Measurements from ENCODE around the gene SPOCD1.

- TF ChIP-seq EZH2phosphoT487 (IDR thresholded peaks at IDR 0.05; ENCODE audit: borderline replicate concordance, low read depth): no peak
- no peak for TF ChIP-seq CTCF (IDR thresholded peaks at IDR 0.05)
- no peak for TF ChIP-seq POLR2AphosphoS5 (IDR thresholded peaks at IDR 0.05; ENCODE audit: low read depth, low read length)
- no peak for TF ChIP-seq GABPA (IDR thresholded peaks at IDR 0.05; ENCODE audit: low read depth)
- no peak for TF ChIP-seq JUND (IDR thresholded peaks at IDR 0.05)
- TF ChIP-seq, protein P1, sequence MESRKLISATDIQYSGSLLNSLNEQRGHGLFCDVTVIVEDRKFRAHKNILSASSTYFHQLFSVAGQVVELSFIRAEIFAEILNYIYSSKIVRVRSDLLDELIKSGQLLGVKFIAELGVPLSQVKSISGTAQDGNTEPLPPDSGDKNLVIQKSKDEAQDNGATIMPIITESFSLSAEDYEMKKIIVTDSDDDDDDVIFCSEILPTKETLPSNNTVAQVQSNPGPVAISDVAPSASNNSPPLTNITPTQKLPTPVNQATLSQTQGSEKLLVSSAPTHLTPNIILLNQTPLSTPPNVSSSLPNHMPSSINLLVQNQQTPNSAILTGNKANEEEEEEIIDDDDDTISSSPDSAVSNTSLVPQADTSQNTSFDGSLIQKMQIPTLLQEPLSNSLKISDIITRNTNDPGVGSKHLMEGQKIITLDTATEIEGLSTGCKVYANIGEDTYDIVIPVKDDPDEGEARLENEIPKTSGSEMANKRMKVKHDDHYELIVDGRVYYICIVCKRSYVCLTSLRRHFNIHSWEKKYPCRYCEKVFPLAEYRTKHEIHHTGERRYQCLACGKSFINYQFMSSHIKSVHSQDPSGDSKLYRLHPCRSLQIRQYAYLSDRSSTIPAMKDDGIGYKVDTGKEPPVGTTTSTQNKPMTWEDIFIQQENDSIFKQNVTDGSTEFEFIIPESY (IDR thresholded peaks at IDR 0.05; ENCODE audit: borderline replicate concordance, low read depth): no peak
- TF ChIP-seq NFIC (IDR thresholded peaks at IDR 0.05; ENCODE audit: borderline replicate concordance): no peak
- TF ChIP-seq TAF1 (IDR thresholded peaks at IDR 0.05; ENCODE audit: borderline replicate concordance, low read depth, low read length): no peak
- TF ChIP-seq, protein P2, sequence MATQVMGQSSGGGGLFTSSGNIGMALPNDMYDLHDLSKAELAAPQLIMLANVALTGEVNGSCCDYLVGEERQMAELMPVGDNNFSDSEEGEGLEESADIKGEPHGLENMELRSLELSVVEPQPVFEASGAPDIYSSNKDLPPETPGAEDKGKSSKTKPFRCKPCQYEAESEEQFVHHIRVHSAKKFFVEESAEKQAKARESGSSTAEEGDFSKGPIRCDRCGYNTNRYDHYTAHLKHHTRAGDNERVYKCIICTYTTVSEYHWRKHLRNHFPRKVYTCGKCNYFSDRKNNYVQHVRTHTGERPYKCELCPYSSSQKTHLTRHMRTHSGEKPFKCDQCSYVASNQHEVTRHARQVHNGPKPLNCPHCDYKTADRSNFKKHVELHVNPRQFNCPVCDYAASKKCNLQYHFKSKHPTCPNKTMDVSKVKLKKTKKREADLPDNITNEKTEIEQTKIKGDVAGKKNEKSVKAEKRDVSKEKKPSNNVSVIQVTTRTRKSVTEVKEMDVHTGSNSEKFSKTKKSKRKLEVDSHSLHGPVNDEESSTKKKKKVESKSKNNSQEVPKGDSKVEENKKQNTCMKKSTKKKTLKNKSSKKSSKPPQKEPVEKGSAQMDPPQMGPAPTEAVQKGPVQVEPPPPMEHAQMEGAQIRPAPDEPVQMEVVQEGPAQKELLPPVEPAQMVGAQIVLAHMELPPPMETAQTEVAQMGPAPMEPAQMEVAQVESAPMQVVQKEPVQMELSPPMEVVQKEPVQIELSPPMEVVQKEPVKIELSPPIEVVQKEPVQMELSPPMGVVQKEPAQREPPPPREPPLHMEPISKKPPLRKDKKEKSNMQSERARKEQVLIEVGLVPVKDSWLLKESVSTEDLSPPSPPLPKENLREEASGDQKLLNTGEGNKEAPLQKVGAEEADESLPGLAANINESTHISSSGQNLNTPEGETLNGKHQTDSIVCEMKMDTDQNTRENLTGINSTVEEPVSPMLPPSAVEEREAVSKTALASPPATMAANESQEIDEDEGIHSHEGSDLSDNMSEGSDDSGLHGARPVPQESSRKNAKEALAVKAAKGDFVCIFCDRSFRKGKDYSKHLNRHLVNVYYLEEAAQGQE (IDR thresholded peaks at IDR 0.05; ENCODE audit: low read depth, low read length): no peak
- TF ChIP-seq RAD21 (IDR thresholded peaks at IDR 0.05; ENCODE audit: low read length): no peak
- no peak for TF ChIP-seq MAX (IDR thresholded peaks at IDR 0.05; ENCODE audit: low read depth)
Measured at GRCh38 chr1:31771891-31772668, 43.7 kb downstream of the SPOCD1 start.

All from SK-N-SH (cell line).